ENCODE data around the gene MBOAT2. TPM values are rescaled to one million over a fixed set of nuclear protein-coding genes. Genes with fewer than 3 reads are reported as not detected.

Gene MBOAT2
- total RNA-seq, 2 donors from 2014 or later: 2.7 to 8.0 TPM

DNA sequence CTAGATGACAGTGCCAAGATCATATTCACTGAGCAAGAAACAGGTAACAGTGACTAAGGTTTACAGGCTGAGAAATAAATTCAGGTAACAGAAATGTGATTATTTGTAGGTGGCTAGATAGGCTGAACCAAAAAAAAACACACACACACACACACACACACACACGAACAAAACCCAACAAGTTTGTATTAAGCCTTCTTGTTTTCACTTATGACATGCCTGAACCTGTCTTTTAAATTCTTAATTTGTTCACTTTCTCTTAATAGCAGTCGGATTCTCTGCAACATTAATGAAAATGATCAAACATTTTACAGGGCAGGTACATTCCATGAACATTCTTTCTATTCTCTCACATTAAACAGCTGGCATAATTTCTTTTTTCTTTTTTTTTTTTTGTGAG lies 147.3 kb downstream of the MBOAT2 start:
- Mint-ChIP-seq H3K4me1 (ENCODE audit: low read depth in 2 of 2) (no peaks in the 10 kb centered on the region), H3K27ac (no peak overlapping the region), H3K27me3 (peaks cover 2 to 5% of the 10 kb centered on the region in 2 donors), H3K4me3 (no peak overlapping the region), H3K36me3 (no peaks in the 10 kb centered on the region), H3K9me3 (no peaks in the 10 kb centered on the region)
- ATAC-seq (no peak), DNase-seq (ENCODE audit: low spot score) (no peak)

GRCh38 chr2:8855010-8855409 lies 148.5 kb downstream of the MBOAT2 start:
- peaks cover 2 to 4% of the 10 kb centered on the region in 2 donors for H3K27me3 Mint-ChIP-seq
- H3K9me3 Mint-ChIP-seq: no peaks in the 10 kb centered on the region
- DNase-seq (ENCODE audit: low spot score) (no peak), ATAC-seq (no peak)
- no peak overlapping the region for H3K4me3 Mint-ChIP-seq
- H3K27ac Mint-ChIP-seq: no peak overlapping the region
- H3K4me1 Mint-ChIP-seq (ENCODE audit: low read depth in 2 of 2): no peaks in the 10 kb centered on the region
- H3K36me3 Mint-ChIP-seq: no peaks in the 10 kb centered on the region

DNA sequence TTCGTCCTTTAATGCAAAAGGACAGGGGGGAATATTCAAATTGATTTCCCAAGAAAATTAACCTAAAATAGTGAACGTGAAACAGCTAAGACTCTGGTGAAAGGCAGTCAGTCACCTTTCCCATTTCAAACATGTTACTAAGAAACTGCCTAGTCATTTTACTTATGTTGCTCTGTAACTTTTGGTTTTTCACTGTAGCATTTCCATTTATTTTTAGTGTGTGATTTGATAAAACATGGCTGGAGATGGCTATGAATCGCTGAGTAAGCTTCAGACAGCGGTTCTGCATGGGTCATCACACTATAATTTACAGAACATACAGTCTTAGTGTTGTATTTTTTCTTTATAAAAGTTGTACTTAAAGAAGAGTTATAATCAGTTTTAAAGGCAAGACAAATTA lies 150.1 kb downstream of the MBOAT2 start:
- Mint-ChIP-seq H3K4me1 (ENCODE audit: low read depth in 2 of 2) (peaks cover 0 to 2% of the 10 kb centered on the region in 2 donors), H3K27me3 (peaks cover 2 to 8% of the 10 kb centered on the region in 2 donors), H3K36me3 (no peaks in the 10 kb centered on the region), H3K27ac (no peak overlapping the region), H3K9me3 (no peaks in the 10 kb centered on the region), H3K4me3 (no peak overlapping the region)
- DNase-seq (ENCODE audit: low spot score): no peak
- ATAC-seq: no peak

GRCh38 chr2:8851811-8852560 lies 151.5 kb downstream of the MBOAT2 start:
- Mint-ChIP-seq H3K9me3 (no peaks in the 10 kb centered on the region), H3K27ac (no peak overlapping the region), H3K36me3 (no peaks in the 10 kb centered on the region), H3K27me3 (peaks cover 3 to 9% of the 10 kb centered on the region in 2 donors), H3K4me3 (no peak overlapping the region), H3K4me1 (ENCODE audit: low read depth in 2 of 2) (peaks cover 0 to 2% of the 10 kb centered on the region in 2 donors)
- ATAC-seq: no peak
- DNase-seq (ENCODE audit: low spot score): no peak

- Mint-ChIP-seq H3K27ac (no peak overlapping the region), H3K4me1 (ENCODE audit: low read depth in 2 of 2) (peaks cover 0 to 2% of the 10 kb centered on the region in 2 donors), H3K4me3 (no peak overlapping the region), H3K27me3 (peaks cover 13 to 19% of the 10 kb centered on the region in 2 donors), H3K9me3 (no peaks in the 10 kb centered on the region), H3K36me3 (no peaks in the 10 kb centered on the region)
- ATAC-seq (no peak), DNase-seq (ENCODE audit: low spot score) (no peak)
These were observed 152.5 kb downstream of the MBOAT2 start for GRCh38 chr2:8850845-8851487.

DNA sequence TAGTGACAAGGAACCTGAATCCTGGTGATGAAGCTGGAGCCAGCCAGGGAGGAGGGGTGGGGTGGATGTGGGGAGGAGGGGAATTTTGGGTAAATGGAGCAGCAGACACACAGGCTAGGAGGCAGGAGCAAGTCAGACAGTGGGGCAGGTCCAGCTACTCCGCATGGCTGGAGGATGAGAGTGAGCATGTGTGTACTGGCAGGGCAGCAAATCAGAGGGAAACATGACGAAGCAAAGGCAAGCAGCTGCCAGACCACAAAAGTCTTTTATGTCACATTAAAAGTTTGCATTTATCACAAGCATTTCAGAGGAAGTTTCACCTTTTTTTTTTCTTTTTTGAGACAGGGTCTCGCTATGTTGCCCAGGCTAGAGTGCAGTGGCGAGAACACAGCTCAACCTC lies 154.2 kb downstream of the MBOAT2 start:
- H3K36me3 Mint-ChIP-seq: no peaks in the 10 kb centered on the region
- H3K27ac Mint-ChIP-seq: no peak overlapping the region
- no peak for DNase-seq (ENCODE audit: low spot score)
- no peak overlapping the region for H3K4me3 Mint-ChIP-seq
- peaks cover 22 to 33% of the 10 kb centered on the region in 2 donors for H3K27me3 Mint-ChIP-seq
- ATAC-seq: no peak
- no peaks in the 10 kb centered on the region for H3K9me3 Mint-ChIP-seq
- H3K4me1 Mint-ChIP-seq (ENCODE audit: low read depth in 2 of 2): peaks cover 0 to 2% of the 10 kb centered on the region in 2 donors

- no peak overlapping the region for H3K27ac Mint-ChIP-seq
These were observed 155.0 kb downstream of the MBOAT2 start for GRCh38 chr2:8848328-8849100.

DNA sequence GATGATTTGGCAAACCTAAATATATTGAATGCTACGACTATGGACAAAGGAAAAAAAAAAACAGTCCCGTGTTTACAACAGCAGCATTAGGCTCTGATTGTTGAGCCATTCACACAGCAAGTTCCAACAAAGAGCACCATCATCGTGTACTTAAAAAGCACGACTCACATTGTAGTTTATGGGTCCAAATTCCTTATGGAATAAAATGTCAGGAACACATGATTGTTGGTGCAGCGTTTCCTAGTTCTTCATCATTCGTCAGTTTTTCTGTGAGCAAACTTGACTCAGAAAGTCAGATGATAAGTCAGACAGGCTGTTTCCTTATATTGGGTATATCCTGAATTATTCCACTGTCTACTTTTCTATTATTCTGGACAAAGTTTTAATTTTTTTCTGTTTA lies 156.1 kb downstream of the MBOAT2 start:
- ATAC-seq (no peak), DNase-seq (ENCODE audit: low spot score) (no peak)
- H3K4me3 Mint-ChIP-seq: no peak overlapping the region
- H3K27me3 Mint-ChIP-seq: peaks cover 26 to 33% of the 10 kb centered on the region in 2 donors
- H3K36me3 Mint-ChIP-seq: no peaks in the 10 kb centered on the region
- no peaks in the 10 kb centered on the region for H3K9me3 Mint-ChIP-seq
- H3K4me1 Mint-ChIP-seq (ENCODE audit: low read depth in 2 of 2): peaks cover 0 to 2% of the 10 kb centered on the region in 2 donors
- H3K27ac Mint-ChIP-seq: no peak overlapping the region

More at GRCh38 chr2:8848328-8849100, 155.0 kb downstream of the MBOAT2 start:
- H3K27me3 Mint-ChIP-seq: peaks cover 26 to 33% of the 10 kb centered on the region in 2 donors
- H3K4me3 Mint-ChIP-seq: no peak overlapping the region
- ATAC-seq (no peak), DNase-seq (ENCODE audit: low spot score) (no peak)
- no peaks in the 10 kb centered on the region for H3K36me3 Mint-ChIP-seq
- peaks cover 0 to 2% of the 10 kb centered on the region in 2 donors for H3K4me1 Mint-ChIP-seq (ENCODE audit: low read depth in 2 of 2)
- no peaks in the 10 kb centered on the region for H3K9me3 Mint-ChIP-seq

DNA sequence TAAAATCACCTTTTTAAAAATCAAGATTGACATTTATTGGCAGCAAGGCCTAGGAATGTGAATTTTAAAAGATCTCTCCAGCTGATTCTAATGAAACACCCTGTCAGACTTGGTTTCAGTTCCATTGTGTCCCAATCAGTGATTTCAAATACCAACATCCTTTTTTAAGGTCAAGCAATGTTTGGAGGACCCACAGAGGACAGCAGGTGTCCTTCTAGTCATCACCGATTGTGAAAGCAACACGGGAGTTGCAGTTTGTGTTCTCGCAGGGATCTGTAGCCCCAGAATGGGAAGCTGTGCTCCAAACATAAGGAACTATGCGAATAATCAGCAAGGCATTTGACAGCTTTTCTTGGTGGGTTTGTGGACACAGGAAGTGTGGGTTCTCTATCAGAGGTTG lies 161.6 kb downstream of the MBOAT2 start:
- ATAC-seq (no peak), DNase-seq (ENCODE audit: low spot score) (no peak)
- H3K9me3 Mint-ChIP-seq: no peaks in the 10 kb centered on the region
- H3K36me3 Mint-ChIP-seq: no peaks in the 10 kb centered on the region
- no peak overlapping the region for H3K27ac Mint-ChIP-seq
- H3K4me1 Mint-ChIP-seq (ENCODE audit: low read depth in 2 of 2): peaks cover 0 to 3% of the 10 kb centered on the region in 2 donors
- H3K27me3 Mint-ChIP-seq: peaks cover 28 to 47% of the 10 kb centered on the region in 2 donors
- H3K4me3 Mint-ChIP-seq: no peak overlapping the region

- Mint-ChIP-seq H3K27ac (no peak overlapping the region), H3K4me3 (no peak overlapping the region), H3K27me3 (peaks cover 18 to 33% of the 10 kb centered on the region in 2 donors), H3K36me3 (no peaks in the 10 kb centered on the region), H3K4me1 (ENCODE audit: low read depth in 2 of 2) (peaks cover 10 to 12% of the 10 kb centered on the region in 2 donors), H3K9me3 (no peaks in the 10 kb centered on the region)
- DNase-seq (ENCODE audit: low spot score) (no peak), ATAC-seq (no peak)
These were observed 162.9 kb downstream of the MBOAT2 start for GRCh38 chr2:8840475-8841091.

GRCh38 chr2:8839189-8839965 lies 164.1 kb downstream of the MBOAT2 start:
- peaks cover 20 to 23% of the 10 kb centered on the region in 2 donors for H3K4me1 Mint-ChIP-seq (ENCODE audit: low read depth in 2 of 2)
- H3K4me3 Mint-ChIP-seq: no peak overlapping the region
- no peak for DNase-seq (ENCODE audit: low spot score)
- H3K27ac Mint-ChIP-seq: no peak overlapping the region
- H3K36me3 Mint-ChIP-seq: no peaks in the 10 kb centered on the region
- no peak for ATAC-seq
- no peaks in the 10 kb centered on the region for H3K9me3 Mint-ChIP-seq
- H3K27me3 Mint-ChIP-seq: peaks cover 10 to 24% of the 10 kb centered on the region in 2 donors

DNA sequence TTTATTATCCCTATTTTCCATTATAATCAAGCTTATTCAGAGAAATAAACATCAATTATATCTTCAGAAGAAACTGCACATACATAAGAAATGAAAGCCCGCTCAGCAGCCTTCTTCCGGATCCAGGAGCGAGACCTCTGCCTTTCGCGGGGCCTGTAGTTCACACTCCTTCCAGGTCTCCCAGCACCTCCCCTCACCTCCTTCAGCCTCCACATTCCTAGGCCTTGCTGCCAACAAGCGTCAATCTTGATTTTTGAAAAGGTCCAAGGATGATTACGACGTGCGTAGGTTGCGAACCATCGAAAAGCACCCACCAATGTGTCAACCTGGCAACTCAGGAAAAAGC lies 165.7 kb downstream of the MBOAT2 start:
- peaks cover 27 to 31% of the 10 kb centered on the region in 2 donors for H3K4me1 Mint-ChIP-seq (ENCODE audit: low read depth in 2 of 2)
- DNase-seq (ENCODE audit: low spot score) (no peak), ATAC-seq (peak in 1 of 2 donors; percentile 12)
- no peaks in the 10 kb centered on the region for H3K9me3 Mint-ChIP-seq
- no peaks in the 10 kb centered on the region for H3K36me3 Mint-ChIP-seq
- H3K27me3 Mint-ChIP-seq: peaks cover 6 to 23% of the 10 kb centered on the region in 2 donors
- peak overlapping the region; percentile 95 for H3K4me3 Mint-ChIP-seq
- peak overlapping the region; percentile 91 to 97 for H3K27ac Mint-ChIP-seq
